Cardiac muscle cell (in vitro differentiated cells and primary cell): ENCODE results near the gene SP2. TPM values are rescaled to one million over a fixed set of nuclear protein-coding genes. Genes with fewer than 3 reads are reported as not detected.

Experiments
- DNase-seq, 2 donors: peaks; one replicate each; pipeline versions ENCODE4 v3.0.0 to v3.0.0-alpha.2; 2010 to 2017; ENCODE audit warnings: low read depth in 1 of 2, low spot score in 1 of 2
- H3K27ac ChIP-seq: fragments of 200-600 bp; sonication (generic); 2 replicates; pipeline ENCODE4 v1.5.1; 2016
- H3K27me3 ChIP-seq: fragments of 200-600 bp; sonication (generic); 2 replicates; pipeline ENCODE4 v1.6.0; 2016; ENCODE audit warnings: control low read depth
- H3K36me3 ChIP-seq: fragments of 200-600 bp; sonication (generic); 2 replicates; pipeline ENCODE4 v1.5.1; 2016; ENCODE audit warnings: control low read depth
- H3K4me1 ChIP-seq: fragments of 200-600 bp; sonication (generic); 2 replicates; pipeline ENCODE4 v1.8.1; 2017; ENCODE audit warnings: low read depth, mild to moderate bottlenecking, mixed run types
- H3K4me3 ChIP-seq: fragments of 200-600 bp; sonication (generic); 2 replicates; pipeline ENCODE4 v1.5.1; 2016; ENCODE audit warnings: mild to moderate bottlenecking
- H3K9me3 ChIP-seq: fragments of 200-600 bp; sonication (generic); 2 replicates; pipeline ENCODE4 v1.5.1; 2017; ENCODE audit warnings: low read depth, mild to moderate bottlenecking, control low read depth
- CTCF ChIP-seq: IDR thresholded peaks from 2 replicates; pipeline ENCODE4 v1.5.1; 2012; ENCODE audit warnings: low read depth, mild to moderate bottlenecking, low read length
- polyA plus RNA-seq: library from polyadenylated mRNA; unstranded; fragments of >200 nt; fragmentation: Nextera tagmentation; extraction: Ambion mirVana; gene quantifications from 2 replicates; pipeline ENCODE4 v1.2.1, GENCODE V29; 2016
- total RNA-seq: library from RNA; depleted of rRNA; stranded (reverse); fragments of >200 nt; gene quantifications from 2 replicates; pipeline ENCODE4 v1.2.3, GENCODE V29; 2016

The SP2 gene
- total and polyA plus RNA-seq, 2 experiments from 2014 or later = 3.7 to 10.5 TPM

GRCh38 chr17:47924785-47925677 lies 29.0 kb downstream of the SP2 start:
- Histone ChIP-seq H3K36me3 (peaks cover 25% of the 10 kb centered on the region), H3K27ac (no peak overlapping the region), H3K4me1 (no peaks in the 10 kb centered on the region), H3K27me3 (no peaks in the 10 kb centered on the region), H3K9me3 (no peaks in the 10 kb centered on the region), H3K4me3 (no peak overlapping the region)
- TF ChIP-seq CTCF = no peak
- no peak for DNase-seq

DNA sequence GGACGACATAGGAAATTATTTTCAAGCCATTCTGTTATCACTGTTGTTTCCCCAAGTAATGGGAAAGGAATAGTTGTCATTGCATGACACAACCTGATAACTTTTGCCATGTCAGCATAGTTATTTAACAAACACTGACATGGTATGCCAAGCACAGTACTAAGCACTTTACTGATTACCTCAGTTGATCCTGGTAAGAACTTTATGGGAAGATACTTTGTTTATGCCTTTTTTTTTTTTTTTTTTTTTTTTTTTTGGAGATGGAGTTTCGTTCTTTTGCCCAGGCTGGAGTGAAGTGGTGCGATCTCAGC lies 29.6 kb downstream of the SP2 start:
- DNase-seq = no peak
- H3K9me3 ChIP-seq = no peaks in the 10 kb centered on the region
- no peak overlapping the region for H3K4me3 ChIP-seq
- H3K27ac ChIP-seq = no peak overlapping the region
- no peaks in the 10 kb centered on the region for H3K27me3 ChIP-seq
- H3K36me3 ChIP-seq = peaks cover 25% of the 10 kb centered on the region
- no peak for TF ChIP-seq CTCF
- no peaks in the 10 kb centered on the region for H3K4me1 ChIP-seq

- H3K4me3 ChIP-seq = no peak overlapping the region
- H3K27me3 ChIP-seq = no peaks in the 10 kb centered on the region
- H3K9me3 ChIP-seq = no peaks in the 10 kb centered on the region
- peaks cover 25% of the 10 kb centered on the region for H3K36me3 ChIP-seq
- TF ChIP-seq CTCF = no peak
- no peak overlapping the region for H3K27ac ChIP-seq
- DNase-seq = no peak
- H3K4me1 ChIP-seq = no peaks in the 10 kb centered on the region
Measured at GRCh38 chr17:47927821-47928400, 31.9 kb downstream of the SP2 start.

GRCh38 chr17:47928415-47928814 lies 32.4 kb downstream of the SP2 start:
- no peaks in the 10 kb centered on the region for H3K4me1 ChIP-seq
- no peak for DNase-seq
- H3K4me3 ChIP-seq = no peak overlapping the region
- H3K27me3 ChIP-seq = no peaks in the 10 kb centered on the region
- no peak overlapping the region for H3K27ac ChIP-seq
- no peak for TF ChIP-seq CTCF
- no peaks in the 10 kb centered on the region for H3K9me3 ChIP-seq
- peaks cover 25% of the 10 kb centered on the region for H3K36me3 ChIP-seq

GRCh38 chr17:47929218-47930000 lies 33.4 kb downstream of the SP2 start:
- H3K4me1 ChIP-seq = no peaks in the 10 kb centered on the region
- H3K36me3 ChIP-seq = peaks cover 23% of the 10 kb centered on the region
- no peak for DNase-seq
- H3K4me3 ChIP-seq = no peak overlapping the region
- TF ChIP-seq CTCF = no peak
- H3K9me3 ChIP-seq = no peaks in the 10 kb centered on the region
- no peak overlapping the region for H3K27ac ChIP-seq
- H3K27me3 ChIP-seq = no peaks in the 10 kb centered on the region
